ENCODE results near the gene F7.
"Not testable (repeated sequence)": the region's sequence is repeated elsewhere in the genome, so short reads cannot be mapped to it uniquely, and the experiment has no call there.

F7 gene

DNA sequence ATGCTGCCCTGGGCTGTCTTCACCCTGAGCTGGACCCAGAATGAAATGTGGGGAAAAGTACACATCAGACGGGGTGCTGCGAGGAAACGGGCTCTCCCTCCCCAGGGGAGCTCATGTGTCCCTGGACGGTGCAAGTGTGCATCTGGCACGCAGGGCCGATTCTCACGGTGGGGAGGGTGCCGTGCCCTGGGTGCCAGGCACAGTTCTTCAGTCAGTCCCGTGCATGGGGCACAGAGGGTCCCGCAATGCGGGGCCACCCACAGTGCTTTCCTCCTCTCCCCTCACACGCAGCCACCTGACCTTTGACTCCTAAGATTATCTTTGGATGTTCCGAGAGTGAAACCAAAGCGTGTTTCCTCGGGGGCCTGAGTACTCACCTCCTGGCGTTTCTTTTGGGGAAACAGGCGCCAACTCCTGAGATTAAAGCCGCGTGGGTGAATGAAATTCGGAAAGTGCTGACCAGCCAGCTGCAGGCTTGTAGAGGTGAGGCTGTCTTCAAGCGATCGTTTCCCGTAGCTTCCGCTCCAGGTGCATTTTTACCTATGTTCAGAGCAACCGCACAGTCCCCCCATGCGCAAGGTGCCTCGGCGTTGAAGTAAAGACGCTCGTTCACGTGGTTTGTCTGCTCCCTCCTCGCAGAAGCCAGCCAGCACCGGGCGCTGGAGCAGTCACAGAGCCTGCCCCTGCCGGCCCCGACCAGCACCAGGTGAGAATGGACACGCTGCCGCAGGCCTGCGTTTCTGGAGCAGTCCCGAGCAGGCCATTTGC is 17.5 kb upstream of the F7 start:
- no peak for DNase-seq

- no peak for DNase-seq
Observed at GRCh38 chr13:113088691-113089020, 16.9 kb upstream of the F7 start.

DNA sequence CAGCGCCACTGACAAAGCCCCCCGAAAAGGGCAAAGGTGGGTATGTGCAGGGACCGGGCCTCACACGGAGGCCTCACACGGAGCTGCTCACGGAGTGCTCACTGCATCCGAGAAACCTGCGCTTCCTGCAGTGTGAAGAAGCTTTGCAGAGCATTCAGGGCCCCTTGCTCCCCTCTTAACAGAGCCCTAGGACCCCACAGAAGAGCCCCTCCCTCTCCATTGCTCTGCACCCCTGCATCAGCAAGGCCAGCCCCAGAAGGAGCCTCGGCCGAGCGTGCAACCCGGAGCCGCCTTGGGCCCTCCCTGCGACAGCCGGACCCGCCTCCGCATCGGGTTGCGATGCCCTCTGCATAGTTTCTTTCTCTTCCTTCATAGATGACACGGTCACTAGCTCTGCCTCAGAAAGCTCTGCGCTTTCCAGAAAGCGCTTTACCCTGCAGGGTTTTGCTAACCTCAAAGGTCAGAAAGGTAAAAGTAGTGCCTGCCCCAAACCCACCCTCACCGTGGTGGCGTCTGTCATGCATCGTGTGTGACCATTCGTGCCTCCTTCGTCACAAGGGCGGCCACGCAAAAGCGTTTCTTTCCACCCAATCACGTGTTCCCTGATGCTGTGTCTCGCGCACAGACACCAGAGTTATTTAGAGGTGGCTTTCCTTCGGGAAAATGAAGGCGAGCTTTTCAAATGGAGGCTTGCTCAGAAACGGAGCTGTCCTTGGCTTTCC is 15.7 kb upstream of the F7 start:
- no peak for DNase-seq

DNA sequence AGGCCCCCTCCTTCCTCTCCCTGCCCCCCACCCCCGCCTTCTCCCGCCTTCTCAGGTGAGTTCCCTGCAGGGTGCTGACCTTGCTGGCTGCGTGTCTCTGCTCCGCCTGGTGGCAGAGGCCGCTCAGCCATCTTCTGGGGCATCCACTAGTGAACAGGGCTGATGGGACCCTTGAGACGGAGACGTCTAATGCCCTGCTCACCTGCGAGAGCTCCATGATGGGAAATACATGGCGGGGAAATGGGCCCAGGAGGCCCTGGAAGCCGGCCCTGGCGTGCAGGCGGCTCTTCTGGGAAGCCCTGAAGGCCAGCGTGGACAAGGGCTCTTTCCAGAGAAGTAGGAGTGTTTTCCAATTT is 15.2 kb upstream of the F7 start:
- no peak for DNase-seq

GRCh38 chr13:113090806-113091205 is 14.8 kb upstream of the F7 start:
- DNase-seq: no peak

DNA sequence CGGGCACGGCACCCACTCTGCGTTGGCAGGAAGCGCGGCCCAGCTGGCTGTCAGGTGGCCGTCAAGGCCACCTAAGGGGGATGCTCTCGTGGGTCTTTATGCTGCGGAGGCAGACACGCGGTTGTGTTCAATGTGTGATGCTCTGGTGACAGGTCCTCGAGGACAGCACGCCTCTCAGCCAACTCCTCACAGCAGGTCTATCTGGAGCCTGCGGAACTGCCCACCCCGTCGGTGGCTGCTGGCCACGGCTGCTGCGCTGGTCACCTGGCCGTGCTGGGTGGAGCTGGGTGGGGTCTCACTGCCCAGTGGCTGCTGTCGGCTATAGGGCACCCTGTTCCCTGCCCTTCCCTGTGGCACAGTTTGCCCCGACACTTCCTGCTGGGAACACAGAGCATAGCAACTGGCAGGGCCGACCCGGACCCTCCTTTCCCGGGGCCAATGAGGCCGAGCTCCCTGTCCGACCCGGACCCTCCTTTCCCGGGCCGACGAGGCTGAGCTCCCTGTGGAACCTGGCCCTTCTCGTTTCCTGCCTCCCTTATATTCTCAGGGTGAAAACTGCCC is 14.3 kb upstream of the F7 start:
- no peak for DNase-seq

DNA sequence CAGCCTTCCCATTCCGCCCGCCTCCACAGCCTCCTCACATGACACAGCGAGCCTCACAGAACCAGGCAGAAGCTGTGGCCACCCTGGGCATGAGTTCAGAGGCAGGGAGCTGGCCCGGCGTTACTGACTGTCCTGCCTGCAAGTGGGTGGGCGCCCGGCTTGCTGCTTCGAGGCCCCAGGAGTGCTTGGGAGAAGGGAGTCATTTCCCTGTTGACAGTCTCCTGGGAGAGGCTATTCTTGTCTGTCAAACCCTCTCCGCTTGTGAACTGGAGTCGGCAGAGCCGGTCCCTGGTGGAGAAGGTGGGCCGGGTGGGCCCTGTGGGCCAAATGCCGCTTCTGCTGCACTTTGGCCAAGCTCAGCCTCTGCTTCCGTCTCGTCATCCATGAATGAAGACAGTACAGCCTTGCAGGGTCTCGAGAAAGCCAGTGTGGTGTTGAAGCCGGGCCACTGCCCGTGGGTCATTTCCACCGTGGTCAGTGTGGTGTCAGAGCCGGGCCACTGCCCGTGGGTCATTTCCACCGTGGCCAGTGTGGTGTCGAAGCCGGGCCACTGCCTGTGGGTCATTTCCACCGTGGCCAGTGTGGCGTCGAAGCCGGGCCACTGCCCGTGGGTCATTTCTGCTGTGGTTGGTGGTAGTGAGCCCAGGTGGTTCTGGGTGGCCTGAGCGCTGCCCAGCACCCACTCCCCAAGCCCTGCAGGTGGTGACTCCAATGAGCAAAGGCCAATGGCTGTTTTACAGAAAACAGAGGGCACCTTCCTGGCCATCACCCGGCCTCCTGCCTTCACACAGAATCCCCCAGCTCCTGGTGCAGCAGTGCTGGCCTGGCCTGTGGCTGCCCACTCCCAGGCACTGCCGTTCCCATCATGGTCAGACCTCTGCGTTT is 13.5 kb upstream of the F7 start:
- no peak for DNase-seq

- DNase-seq: no peak
Observed at GRCh38 chr13:113092776-113093579, 12.6 kb upstream of the F7 start.

DNA sequence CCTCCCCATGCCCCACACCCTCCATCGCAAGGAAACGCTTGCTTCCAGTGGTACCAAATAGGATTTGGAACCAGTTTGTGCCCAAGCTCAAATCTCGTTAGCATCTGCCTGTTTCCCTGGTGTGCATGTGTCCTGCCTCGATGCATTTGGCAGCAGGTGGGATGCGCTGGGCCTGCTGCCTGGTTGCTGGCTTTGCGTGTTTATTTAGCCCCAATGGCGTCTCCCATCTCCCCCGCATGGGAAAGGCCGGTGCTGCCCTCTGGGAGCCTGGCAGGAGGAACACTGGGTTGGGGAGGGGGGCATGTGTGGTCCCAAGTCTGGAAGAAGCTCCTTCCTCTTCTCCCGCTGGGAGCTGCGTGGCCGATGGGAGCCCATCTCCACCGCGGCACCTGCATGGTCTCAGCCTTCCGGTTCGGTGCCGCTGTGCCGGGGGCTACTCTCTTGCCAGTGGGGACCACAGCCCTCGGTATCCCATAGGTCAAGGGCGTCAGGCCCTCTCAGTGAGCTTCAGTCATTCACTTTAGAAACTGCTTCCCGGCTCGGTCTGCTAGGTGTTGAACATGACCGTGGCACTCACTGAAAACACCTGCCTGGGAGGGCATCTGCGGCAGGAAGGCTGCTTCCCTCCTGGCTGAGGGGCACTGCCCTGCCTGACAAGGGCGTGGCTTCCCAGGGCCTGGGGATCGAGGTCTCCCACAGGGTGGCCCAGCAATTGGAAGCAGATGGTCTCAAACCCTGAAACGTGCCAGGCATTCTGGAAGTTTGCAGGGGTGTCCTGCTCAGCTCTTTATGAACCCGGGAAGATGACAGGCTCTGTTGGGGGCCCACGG is 11.8 kb upstream of the F7 start:
- DNase-seq: no peak

- DNase-seq: no peak
Observed at GRCh38 chr13:113094410-113094800, 11.2 kb upstream of the F7 start.

DNA sequence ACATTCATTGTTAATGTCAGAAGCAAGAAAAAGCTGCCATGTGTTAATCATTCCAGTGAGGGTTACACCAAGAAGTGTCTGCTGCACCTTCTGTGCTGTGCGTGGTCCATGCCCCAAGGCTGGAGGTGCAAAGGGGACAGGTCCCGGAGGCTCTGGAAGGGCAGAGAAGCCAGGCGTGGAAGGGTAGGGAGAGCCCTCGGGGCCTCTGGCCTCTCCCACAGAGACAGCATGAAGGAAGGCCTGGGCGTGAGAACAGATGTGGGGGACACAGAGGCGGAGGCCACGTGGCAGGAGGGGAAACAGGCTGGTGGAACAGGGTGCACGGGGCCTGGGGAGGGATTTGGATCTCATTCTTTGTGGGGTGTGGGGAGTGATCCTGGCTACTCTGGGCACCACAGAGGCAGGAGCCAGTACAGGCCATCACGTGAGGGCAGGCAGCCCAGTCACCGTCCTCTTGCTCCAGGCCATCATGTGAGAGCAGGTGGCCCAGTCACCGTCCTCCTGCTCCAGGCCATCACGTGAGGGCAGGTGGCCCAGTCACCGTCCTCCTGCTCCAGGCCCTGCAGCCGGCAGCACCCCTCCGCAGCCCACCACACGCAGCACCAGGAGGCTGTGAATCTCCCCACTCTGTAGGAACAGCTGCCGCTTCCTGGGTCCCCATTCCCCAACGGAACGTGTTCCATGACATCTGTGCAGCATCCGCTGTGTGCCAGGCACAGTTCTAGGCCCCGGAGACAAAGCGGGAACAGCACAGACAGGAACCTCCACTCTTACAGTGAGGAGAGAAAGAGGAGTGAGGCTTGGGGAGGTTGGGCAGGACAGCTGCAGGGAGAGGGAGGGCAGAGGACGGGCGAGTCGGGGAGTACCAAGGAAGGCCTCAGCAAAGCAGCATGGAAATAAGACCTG is 10.2 kb upstream of the F7 start:
- DNase-seq: no peak

DNA sequence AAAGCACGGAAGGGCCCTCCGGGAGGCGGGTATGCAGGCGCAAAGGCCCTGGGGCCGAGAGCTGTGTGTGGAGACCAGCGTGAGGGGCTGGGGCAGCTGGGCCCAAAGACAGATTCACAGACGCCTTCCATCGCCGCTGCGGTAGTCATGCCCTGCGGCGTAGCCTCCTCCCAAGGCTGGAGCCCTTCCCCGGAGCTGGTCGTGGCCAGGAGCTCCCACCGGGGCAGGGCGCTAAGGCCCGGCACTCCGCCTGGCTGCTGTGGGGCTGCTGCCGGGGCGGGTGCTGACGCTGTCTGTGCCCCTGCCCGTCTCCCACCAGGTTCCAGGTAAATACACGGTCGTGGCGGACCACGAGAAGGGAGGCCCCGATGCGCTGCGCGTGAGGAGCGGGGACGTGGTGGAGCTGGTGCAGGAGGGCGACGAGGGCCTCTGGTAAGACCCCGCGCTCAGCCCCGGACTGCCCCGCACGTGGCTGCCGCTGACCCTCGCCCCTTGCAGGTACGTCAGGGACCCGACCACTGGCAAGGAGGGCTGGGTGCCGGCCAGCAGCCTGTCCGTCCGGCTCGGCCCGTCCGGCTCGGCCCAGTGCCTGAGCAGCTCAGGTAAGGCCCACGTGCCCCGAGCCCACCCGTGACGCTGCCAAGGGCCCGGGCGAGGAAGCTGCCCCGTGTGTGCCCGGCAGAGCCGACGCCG is 9.4 kb upstream of the F7 start:
- no peak for DNase-seq

DNA sequence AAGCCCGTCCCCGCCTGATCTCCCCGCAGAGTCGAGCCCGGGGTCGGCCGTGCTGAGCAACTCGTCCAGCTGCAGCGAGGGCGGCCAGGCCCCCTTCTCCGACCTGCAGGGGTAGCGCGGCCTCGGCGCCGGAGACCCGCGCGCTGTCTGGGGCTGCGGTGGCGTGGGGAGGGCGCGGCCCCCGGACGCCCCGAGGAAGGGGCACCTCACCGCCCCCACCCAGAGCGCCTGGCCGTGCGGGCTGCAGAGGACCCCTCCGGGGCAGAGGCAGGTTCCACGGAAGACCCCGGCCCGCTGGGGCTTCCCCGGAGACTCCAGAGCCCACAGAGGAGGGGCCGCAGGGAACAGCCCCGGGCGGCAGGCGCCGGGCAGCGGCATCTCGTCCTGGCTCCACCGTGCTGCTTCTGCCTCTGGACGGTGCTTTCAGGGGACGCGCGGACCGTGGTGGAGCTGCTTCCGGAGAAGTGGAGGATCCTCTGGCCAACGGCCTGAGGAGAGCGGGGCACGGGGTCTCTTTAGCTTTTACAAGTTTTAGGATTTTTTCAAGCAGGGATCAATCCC is 8.8 kb upstream of the F7 start:
- no peak for DNase-seq

DNA sequence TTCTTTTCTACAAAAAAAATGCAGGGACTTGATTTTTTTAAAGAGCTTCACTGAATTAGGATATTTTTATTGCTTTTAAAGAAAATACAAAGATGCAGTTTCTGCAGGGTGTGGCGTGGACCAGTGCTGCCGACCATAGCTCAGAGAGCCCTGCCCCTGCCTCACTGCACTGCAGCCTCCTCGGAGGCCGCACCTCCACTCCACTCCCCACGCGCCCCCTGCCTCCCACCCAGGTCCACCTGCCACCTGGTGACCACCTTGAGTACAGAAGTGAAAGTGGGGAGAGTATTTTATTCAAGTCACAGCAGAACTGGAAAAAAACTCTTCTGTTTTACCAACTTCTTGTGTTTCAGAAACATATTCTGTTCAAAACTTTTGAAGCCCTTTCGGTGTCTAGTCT is 7.9 kb upstream of the F7 start:
- no peak for DNase-seq

GRCh38 chr13:113098162-113098732 is 7.3 kb upstream of the F7 start:
- peak; percentile 88 for DNase-seq

DNA sequence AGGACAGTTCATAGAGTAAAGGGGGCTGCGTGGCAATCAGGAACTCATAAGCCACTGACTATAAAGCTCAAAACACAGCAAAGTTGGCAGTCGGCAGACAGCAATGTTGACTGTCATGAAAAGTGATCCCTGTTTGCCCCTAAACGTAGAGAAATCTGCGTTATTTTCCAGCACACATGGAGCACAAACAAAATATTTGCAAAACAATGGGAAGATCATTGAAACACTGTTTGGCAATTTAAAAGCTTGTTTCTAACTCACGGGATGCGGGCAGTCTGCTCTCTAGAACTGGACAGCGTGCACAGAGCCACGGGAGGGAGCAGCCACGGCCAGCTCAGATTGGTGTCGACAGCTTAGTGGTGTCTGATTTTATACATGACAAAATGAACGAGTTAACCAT is 6.4 kb upstream of the F7 start:
- DNase-seq: no peak

DNA sequence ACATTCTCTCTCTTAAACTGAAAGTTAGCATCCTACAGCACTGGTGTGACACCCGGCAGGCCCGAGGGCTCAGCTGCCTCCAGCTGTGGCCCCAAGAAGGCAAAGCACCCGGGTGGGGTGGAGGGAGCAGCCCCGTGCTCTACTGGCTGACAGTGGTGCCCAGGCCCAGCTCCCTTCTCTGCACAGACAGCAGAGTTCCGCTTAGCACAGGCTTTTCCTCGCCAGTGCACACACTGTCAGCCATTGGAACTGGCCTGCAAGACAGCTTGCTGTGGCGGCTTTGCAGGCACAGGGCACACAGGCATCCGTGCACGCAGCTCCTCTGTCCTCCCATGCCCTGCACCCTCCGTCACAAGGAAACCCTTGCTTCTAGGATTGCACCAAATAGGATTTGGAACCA is 3.3 kb upstream of the F7 start:
- DNase-seq: not testable (repeated sequence)

GRCh38 chr13:113102727-113103126 is 2.9 kb upstream of the F7 start:
- no peak for DNase-seq

- no peak for DNase-seq
Observed at GRCh38 chr13:113103646-113104045, 1.9 kb upstream of the F7 start.

All from right hindlimb (tissue), 1 donor.